ENCODE results near the gene SELENON.

GRCh38 chr1:25773441-25774125 is 26.4 kb upstream of the SELENON start:
- TF ChIP-seq, protein P1, sequence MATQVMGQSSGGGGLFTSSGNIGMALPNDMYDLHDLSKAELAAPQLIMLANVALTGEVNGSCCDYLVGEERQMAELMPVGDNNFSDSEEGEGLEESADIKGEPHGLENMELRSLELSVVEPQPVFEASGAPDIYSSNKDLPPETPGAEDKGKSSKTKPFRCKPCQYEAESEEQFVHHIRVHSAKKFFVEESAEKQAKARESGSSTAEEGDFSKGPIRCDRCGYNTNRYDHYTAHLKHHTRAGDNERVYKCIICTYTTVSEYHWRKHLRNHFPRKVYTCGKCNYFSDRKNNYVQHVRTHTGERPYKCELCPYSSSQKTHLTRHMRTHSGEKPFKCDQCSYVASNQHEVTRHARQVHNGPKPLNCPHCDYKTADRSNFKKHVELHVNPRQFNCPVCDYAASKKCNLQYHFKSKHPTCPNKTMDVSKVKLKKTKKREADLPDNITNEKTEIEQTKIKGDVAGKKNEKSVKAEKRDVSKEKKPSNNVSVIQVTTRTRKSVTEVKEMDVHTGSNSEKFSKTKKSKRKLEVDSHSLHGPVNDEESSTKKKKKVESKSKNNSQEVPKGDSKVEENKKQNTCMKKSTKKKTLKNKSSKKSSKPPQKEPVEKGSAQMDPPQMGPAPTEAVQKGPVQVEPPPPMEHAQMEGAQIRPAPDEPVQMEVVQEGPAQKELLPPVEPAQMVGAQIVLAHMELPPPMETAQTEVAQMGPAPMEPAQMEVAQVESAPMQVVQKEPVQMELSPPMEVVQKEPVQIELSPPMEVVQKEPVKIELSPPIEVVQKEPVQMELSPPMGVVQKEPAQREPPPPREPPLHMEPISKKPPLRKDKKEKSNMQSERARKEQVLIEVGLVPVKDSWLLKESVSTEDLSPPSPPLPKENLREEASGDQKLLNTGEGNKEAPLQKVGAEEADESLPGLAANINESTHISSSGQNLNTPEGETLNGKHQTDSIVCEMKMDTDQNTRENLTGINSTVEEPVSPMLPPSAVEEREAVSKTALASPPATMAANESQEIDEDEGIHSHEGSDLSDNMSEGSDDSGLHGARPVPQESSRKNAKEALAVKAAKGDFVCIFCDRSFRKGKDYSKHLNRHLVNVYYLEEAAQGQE (IDR thresholded peaks at IDR 0.05; ENCODE audit: low read depth, low read length), result no peak
- TF ChIP-seq, protein P2, sequence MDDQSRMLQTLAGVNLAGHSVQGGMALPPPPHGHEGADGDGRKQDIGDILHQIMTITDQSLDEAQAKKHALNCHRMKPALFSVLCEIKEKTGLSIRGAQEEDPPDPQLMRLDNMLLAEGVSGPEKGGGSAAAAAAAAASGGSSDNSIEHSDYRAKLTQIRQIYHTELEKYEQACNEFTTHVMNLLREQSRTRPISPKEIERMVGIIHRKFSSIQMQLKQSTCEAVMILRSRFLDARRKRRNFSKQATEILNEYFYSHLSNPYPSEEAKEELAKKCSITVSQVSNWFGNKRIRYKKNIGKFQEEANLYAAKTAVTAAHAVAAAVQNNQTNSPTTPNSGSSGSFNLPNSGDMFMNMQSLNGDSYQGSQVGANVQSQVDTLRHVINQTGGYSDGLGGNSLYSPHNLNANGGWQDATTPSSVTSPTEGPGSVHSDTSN (IDR thresholded peaks at IDR 0.05), result no peak
- TF ChIP-seq EP300 (IDR thresholded peaks at IDR 0.05; ENCODE audit: borderline replicate concordance in 1 of 2, low read depth in 1 of 2, low read length in 1 of 2) (no peak; a peak in 1 of 4 replicates), POLR2AphosphoS5 (IDR thresholded peaks at IDR 0.05; ENCODE audit: low read depth, low read length) (no peak), RXRA (IDR thresholded peaks at IDR 0.05; ENCODE audit: borderline replicate concordance, low read depth) (no peak)
- TF ChIP-seq, protein P3, sequence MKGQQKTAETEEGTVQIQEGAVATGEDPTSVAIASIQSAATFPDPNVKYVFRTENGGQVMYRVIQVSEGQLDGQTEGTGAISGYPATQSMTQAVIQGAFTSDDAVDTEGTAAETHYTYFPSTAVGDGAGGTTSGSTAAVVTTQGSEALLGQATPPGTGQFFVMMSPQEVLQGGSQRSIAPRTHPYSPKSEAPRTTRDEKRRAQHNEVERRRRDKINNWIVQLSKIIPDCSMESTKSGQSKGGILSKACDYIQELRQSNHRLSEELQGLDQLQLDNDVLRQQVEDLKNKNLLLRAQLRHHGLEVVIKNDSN (IDR thresholded peaks at IDR 0.05; ENCODE audit: borderline replicate concordance, low read depth), result no peak
- TF ChIP-seq, protein P4, sequence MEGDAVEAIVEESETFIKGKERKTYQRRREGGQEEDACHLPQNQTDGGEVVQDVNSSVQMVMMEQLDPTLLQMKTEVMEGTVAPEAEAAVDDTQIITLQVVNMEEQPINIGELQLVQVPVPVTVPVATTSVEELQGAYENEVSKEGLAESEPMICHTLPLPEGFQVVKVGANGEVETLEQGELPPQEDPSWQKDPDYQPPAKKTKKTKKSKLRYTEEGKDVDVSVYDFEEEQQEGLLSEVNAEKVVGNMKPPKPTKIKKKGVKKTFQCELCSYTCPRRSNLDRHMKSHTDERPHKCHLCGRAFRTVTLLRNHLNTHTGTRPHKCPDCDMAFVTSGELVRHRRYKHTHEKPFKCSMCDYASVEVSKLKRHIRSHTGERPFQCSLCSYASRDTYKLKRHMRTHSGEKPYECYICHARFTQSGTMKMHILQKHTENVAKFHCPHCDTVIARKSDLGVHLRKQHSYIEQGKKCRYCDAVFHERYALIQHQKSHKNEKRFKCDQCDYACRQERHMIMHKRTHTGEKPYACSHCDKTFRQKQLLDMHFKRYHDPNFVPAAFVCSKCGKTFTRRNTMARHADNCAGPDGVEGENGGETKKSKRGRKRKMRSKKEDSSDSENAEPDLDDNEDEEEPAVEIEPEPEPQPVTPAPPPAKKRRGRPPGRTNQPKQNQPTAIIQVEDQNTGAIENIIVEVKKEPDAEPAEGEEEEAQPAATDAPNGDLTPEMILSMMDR (IDR thresholded peaks at IDR 0.05), result no peak
- TF ChIP-seq, protein P5, sequence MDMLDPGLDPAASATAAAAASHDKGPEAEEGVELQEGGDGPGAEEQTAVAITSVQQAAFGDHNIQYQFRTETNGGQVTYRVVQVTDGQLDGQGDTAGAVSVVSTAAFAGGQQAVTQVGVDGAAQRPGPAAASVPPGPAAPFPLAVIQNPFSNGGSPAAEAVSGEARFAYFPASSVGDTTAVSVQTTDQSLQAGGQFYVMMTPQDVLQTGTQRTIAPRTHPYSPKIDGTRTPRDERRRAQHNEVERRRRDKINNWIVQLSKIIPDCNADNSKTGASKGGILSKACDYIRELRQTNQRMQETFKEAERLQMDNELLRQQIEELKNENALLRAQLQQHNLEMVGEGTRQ (IDR thresholded peaks at IDR 0.05; ENCODE audit: borderline replicate concordance, low read depth, low read length), result no peak

Measured in SK-N-SH (cell line).